Stomach (tissue), 9 donors: Measurements from ENCODE around the gene AGL. TPM values are rescaled to one million over a fixed set of nuclear protein-coding genes. Genes with fewer than 3 reads are reported as not detected.

Source experiments
- DNase-seq, 2 donors: peaks; one replicate each; pipeline versions ENCODE4 v3.0.0 to v3.0.0-alpha.2; 2013 to 2019
- H3K27ac ChIP-seq, 5 donors: fragments of 200-600 bp in 4 of 5; sonication (generic) in 4 of 5; one replicate each; pipeline ENCODE4 v1.5.1; 2013 to 2019; ENCODE audit warnings: mild to moderate bottlenecking in 1 of 5, moderate library complexity in 1 of 5
- H3K27me3 ChIP-seq, 3 donors: fragments of 200-600 bp; sonication (generic); one replicate each; pipeline ENCODE4 v1.5.1; 2017 to 2019; ENCODE audit warnings: mixed run types in 1 of 3
- H3K36me3 ChIP-seq, 4 donors: fragments of 200-600 bp; sonication (generic); 1 replicate in 3 of 4; 2 replicates in 1 of 4; pipeline ENCODE4 v1.5.1; 2016 to 2019
- H3K4me1 ChIP-seq, 4 donors: fragments of 200-600 bp; sonication (generic); one replicate each; pipeline ENCODE4 v1.5.1; 2016 to 2019
- H3K4me3 ChIP-seq, 4 donors: fragments of 200-600 bp; sonication (generic) in 3 of 4; one replicate each; pipeline ENCODE4 v1.5.1; 2016 to 2019; ENCODE audit warnings: mild to moderate bottlenecking in 1 of 4
- H3K9me3 ChIP-seq, 4 donors: fragments of 200-600 bp; sonication (generic); one replicate each; pipeline ENCODE4 v1.5.1; 2016 to 2019
- CTCF ChIP-seq, 7 experiments: fragments of 450-650 bp in 4 of 7; fragments of 200-600 bp in 3 of 7; sonication (generic) in 3 of 7; IDR thresholded peaks; one replicate each; pipeline ENCODE4 v1.5.1; 2016 to 2019; ENCODE audit warnings: antibody characterized with exemption in 7 of 7, control low read depth in 2 of 7, mild to moderate bottlenecking in 1 of 7
- EP300 ChIP-seq: sonication (generic); formaldehyde crosslinking; IDR thresholded peaks from one replicate; pipeline ENCODE4 v1.6.1; 2017; ENCODE audit warnings: antibody characterized with exemption
- POLR2A ChIP-seq, 4 donors: fragments of 450-650 bp; IDR thresholded peaks; one replicate each; pipeline ENCODE4 v1.6.1; 2016; ENCODE audit warnings: antibody characterized with exemption in 4 of 4, control low read depth in 2 of 4, mild to moderate bottlenecking in 1 of 4, moderate library complexity in 1 of 4
- POLR2AphosphoS5 ChIP-seq, 3 donors: sonication (generic); formaldehyde crosslinking; IDR thresholded peaks; one replicate each; pipeline ENCODE4 v1.6.1; 2016; ENCODE audit warnings: antibody characterized with exemption in 3 of 3
- WGBS, 5 donors: extraction: QIAGEN DNeasy Blood & Tissue Kit in 3 of 5; methylation state at CpG; one replicate each; pipeline versions ENCODE4 v1.1.5 to v1.1.7; 2013 to 2018; 5-methylcytosine and 5-hydroxymethylcytosine counted together
- intact Hi-C: fragments of 100-400 bp; cut with DNase I; formaldehyde crosslinking; loops from one replicate; pipeline ENCODE4 v1.15.1; 2023; ENCODE audit warnings: low total_unique reads
- polyA plus RNA-seq, 3 donors: library from polyadenylated mRNA; stranded (reverse); fragments of 200-250 nt; gene quantifications; one replicate each; pipeline ENCODE4 v1.2.3, GENCODE V29; 2013
- total RNA-seq, 5 donors: library from RNA; depleted of rRNA; stranded (reverse); fragments of >200 nt; gene quantifications; one replicate each; pipeline versions ENCODE4 v1.1.0 to v1.2.3, GENCODE V29; 2014 to 2016
- donor health status: healthy with polysubstance abuse.
- donor health status: Bipolar disorder and iron deficiency.
- donor health status: healthy.

AGL gene
- total and polyA plus RNA-seq, 8 donors, result 4.3 to 107 (median 16.1) TPM

- intact Hi-C loops, result no loop called here
- no peak for TF ChIP-seq POLR2A (IDR thresholded peaks at IDR 0.05)
- no peak for TF ChIP-seq POLR2AphosphoS5 (IDR thresholded peaks at IDR 0.05)
- TF ChIP-seq EP300, result no peak
- TF ChIP-seq CTCF (IDR thresholded peaks at IDR 0.05), result no peak
- Histone ChIP-seq H3K36me3 (peaks cover 0 to 49% (median 44%) of the 10 kb centered on the region in 4 donors), H3K27me3 (no peaks in the 10 kb centered on the region), H3K4me3 (no peak overlapping the region), H3K4me1 (peaks cover 0 to 23% (median 7%) of the 10 kb centered on the region in 4 donors), H3K27ac (no peak overlapping the region), H3K9me3 (no peaks in the 10 kb centered on the region)
- WGBS, 5 donors, result 84 to 95% (median 92%) methylated on average over 6 of the region's 6 CpGs
- DNase-seq, result no peak
These were observed 17.5 kb downstream of the AGL start for GRCh38 chr1:99867682-99868081.

GRCh38 chr1:99869304-99869703 is 19.1 kb downstream of the AGL start:
- no peak overlapping the region for H3K27ac ChIP-seq
- H3K27me3 ChIP-seq, result no peaks in the 10 kb centered on the region
- H3K36me3 ChIP-seq, result peaks cover 0 to 34% (median 28%) of the 10 kb centered on the region in 4 donors
- H3K4me3 ChIP-seq, result no peak overlapping the region
- TF ChIP-seq EP300 (no peak), CTCF (IDR thresholded peaks at IDR 0.05) (no peak), POLR2AphosphoS5 (IDR thresholded peaks at IDR 0.05) (no peak), POLR2A (IDR thresholded peaks at IDR 0.05) (no peak)
- H3K9me3 ChIP-seq, result no peaks in the 10 kb centered on the region
- no peak for DNase-seq
- intact Hi-C loops, result no loop called here
- peaks cover 0 to 23% (median 7%) of the 10 kb centered on the region in 4 donors for H3K4me1 ChIP-seq

GRCh38 chr1:99869723-99870122 is 19.6 kb downstream of the AGL start:
- H3K27ac ChIP-seq, result no peak overlapping the region
- 28 to 52% (median 37%) methylated on average over 6 of the region's 6 CpGs for WGBS, 5 donors

GRCh38 chr1:99872063-99872462 is 21.9 kb downstream of the AGL start:
- WGBS, 5 donors, result 35 to 69% (median 52%) methylated on average over 1 of the region's 1 CpG

More at GRCh38 chr1:99869723-99870122, 19.6 kb downstream of the AGL start:
- no peak for DNase-seq
- no peaks in the 10 kb centered on the region for H3K27me3 ChIP-seq
- peaks cover 0 to 34% (median 26%) of the 10 kb centered on the region in 4 donors for H3K36me3 ChIP-seq
- no peak overlapping the region for H3K4me3 ChIP-seq
- H3K4me1 ChIP-seq, result peaks cover 0 to 23% (median 7%) of the 10 kb centered on the region in 4 donors
- H3K9me3 ChIP-seq, result no peaks in the 10 kb centered on the region
- no peak for TF ChIP-seq POLR2AphosphoS5 (IDR thresholded peaks at IDR 0.05)
- no peak for TF ChIP-seq EP300
- no peak for TF ChIP-seq CTCF (IDR thresholded peaks at IDR 0.05)
- TF ChIP-seq POLR2A (IDR thresholded peaks at IDR 0.05), result no peak
- intact Hi-C loops, result no loop called here

More at GRCh38 chr1:99872063-99872462, 21.9 kb downstream of the AGL start:
- Histone ChIP-seq H3K27me3 (no peaks in the 10 kb centered on the region), H3K9me3 (no peaks in the 10 kb centered on the region), H3K27ac (no peak overlapping the region), H3K4me1 (peaks cover 0 to 23% (median 7%) of the 10 kb centered on the region in 4 donors), H3K4me3 (no peak overlapping the region), H3K36me3 (peaks cover 0 to 34% (median 31%) of the 10 kb centered on the region in 4 donors)
- DNase-seq, result no peak
- intact Hi-C loops, result no loop called here
- TF ChIP-seq EP300, result no peak
- TF ChIP-seq POLR2A (IDR thresholded peaks at IDR 0.05), result no peak
- no peak for TF ChIP-seq POLR2AphosphoS5 (IDR thresholded peaks at IDR 0.05)
- no peak for TF ChIP-seq CTCF (IDR thresholded peaks at IDR 0.05)
